Measurements from ENCODE around the gene SCART1.

Gene SCART1

DNA sequence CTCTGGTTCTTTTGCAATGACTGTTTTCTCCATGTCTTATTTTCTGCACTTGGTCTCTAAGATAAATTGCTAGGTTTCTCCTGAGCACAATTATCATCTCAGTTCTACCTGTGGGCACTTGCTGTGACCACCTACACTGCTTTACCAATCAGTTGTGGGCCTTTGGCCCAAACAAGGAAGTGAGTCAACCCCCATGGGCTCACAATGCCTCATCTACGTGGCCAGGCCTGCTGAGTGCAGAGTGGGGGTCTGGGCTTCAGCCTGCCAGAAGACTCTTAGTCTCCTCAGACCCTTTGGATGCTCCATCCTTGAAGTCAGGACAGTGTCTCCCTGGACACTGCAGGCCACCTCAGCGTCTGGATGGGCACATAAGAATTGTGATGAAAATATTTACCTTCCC is 20.3 kb downstream of the SCART1 start:
- DNase-seq (ENCODE audit: low read depth): no peak
- no peak overlapping the region for H3K4me3 ChIP-seq (ENCODE audit: low read length)
- TF ChIP-seq, protein P1, sequence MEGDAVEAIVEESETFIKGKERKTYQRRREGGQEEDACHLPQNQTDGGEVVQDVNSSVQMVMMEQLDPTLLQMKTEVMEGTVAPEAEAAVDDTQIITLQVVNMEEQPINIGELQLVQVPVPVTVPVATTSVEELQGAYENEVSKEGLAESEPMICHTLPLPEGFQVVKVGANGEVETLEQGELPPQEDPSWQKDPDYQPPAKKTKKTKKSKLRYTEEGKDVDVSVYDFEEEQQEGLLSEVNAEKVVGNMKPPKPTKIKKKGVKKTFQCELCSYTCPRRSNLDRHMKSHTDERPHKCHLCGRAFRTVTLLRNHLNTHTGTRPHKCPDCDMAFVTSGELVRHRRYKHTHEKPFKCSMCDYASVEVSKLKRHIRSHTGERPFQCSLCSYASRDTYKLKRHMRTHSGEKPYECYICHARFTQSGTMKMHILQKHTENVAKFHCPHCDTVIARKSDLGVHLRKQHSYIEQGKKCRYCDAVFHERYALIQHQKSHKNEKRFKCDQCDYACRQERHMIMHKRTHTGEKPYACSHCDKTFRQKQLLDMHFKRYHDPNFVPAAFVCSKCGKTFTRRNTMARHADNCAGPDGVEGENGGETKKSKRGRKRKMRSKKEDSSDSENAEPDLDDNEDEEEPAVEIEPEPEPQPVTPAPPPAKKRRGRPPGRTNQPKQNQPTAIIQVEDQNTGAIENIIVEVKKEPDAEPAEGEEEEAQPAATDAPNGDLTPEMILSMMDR (conservative IDR thresholded peaks at IDR 0.05; ENCODE audit: low read length): no peak

DNA sequence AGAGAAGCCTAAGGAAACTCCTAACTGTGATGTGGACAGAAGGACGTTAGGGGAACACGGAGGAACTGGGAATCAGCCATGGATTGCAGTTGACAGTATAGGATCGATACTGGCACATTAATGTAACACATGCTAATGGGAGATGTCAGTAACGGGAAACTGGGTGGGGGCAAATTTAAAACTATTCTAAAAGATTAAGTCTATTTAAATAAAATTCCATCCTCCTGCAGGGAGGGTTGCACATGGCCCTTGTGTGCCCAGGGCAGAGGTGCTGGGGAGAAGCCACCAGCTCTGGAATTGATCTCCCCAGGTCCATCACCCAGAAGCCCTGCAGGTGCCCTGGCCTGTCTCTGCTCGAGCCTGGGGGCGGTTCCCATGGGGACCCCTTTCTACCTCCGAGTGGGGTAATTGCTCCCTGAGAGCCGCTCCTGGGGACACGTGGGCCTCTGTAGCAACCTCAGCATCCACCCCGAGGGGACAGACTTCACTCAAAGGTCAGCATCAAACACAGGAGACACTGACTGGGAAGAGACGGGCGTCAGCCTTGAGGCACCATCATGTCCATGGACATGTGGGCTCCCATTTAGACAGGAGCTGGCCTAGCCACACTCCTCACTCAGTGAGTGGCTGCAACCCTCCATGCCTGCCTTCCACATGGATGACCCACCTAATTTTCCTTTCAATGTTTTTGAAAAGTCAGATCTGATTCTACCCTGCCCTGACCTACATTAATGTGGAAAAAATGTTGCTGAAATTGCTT is 21.1 kb downstream of the SCART1 start:
- H3K4me3 ChIP-seq (ENCODE audit: low read length): no peak overlapping the region
- TF ChIP-seq, protein P1 (conservative IDR thresholded peaks at IDR 0.05; ENCODE audit: low read length): no peak
- no peak for DNase-seq (ENCODE audit: low read depth)

DNA sequence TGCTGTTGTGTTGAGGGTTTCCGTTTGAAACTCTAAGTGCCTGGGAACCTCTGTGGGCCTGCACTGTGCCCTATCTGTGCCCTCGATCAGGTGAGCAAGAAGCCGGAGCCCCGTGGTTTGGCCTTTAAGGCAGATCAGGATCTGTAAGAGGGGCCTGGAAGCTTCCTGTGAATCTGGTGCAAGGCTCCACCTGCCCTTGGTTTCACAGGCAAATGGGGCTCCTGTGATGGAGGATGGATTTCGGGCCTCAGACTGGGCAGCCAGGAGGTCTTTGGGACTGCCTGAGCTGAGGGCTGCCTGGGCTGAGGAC is 21.6 kb downstream of the SCART1 start:
- TF ChIP-seq, protein P1 (conservative IDR thresholded peaks at IDR 0.05; ENCODE audit: low read length): no peak
- no peak for DNase-seq (ENCODE audit: low read depth)
- no peak overlapping the region for H3K4me3 ChIP-seq (ENCODE audit: low read length)

DNA sequence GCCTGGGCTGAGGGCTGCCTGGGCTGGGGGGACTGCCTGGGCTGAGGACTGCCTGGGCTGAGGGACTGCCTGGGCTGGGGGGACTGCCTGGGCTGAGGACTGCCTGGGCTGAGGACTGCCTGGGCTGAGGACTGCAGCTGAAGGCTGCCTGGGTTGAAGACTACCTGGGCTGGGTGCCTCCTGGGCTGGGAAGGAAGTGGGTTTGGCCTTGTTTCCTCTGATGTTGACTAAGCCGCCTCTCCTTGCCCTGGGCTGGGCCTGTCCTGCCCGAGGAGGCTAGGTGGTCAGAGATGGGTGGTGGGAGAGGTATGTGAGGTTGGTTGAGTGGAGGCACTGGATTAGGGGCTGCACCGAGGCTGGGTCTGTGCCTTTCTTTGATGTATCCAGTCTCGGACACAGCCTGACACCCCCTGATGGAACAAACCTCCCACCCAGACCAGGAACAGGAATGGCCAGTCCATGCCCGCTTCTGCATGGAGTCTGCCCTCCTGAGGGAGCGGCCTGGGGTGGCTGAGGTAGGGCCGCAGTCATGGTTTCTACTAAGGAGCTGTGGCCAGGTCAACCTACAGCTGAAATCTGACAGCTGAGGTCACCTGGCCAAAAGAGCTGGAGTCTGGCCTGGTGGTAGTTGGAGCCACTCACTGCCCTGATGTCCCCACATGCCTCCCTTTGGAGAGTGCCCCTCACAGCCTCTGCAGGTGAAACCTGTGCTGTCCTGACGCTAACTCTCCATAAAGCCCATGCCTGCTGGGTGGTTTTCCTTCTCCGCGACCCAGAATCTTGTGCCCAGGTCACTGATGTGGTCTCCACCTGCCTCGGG is 22.3 kb downstream of the SCART1 start:
- TF ChIP-seq, protein P1 (conservative IDR thresholded peaks at IDR 0.05; ENCODE audit: low read length): no peak
- H3K4me3 ChIP-seq (ENCODE audit: low read length): no peak overlapping the region
- DNase-seq (ENCODE audit: low read depth): no peak

DNA sequence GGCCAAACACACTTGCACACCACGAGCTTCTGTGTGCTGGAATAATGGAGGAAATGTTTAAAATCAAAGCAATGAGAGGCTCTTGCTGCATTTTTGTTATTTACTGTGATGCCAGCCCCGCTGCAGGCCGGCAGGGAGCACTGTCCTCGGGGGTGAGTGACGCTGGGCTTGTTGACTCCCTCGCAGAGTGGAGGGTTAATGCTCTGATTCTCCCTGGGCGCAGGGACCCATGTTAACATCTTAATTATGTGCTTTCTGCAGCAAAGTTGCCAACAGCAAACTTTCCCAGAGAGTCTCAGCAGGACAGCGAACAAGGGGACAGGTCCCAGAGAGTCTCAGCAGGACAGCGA is 22.9 kb downstream of the SCART1 start:
- TF ChIP-seq, protein P1 (conservative IDR thresholded peaks at IDR 0.05; ENCODE audit: low read length): no peak
- no peak overlapping the region for H3K4me3 ChIP-seq (ENCODE audit: low read length)
- no peak for DNase-seq (ENCODE audit: low read depth)

DNA sequence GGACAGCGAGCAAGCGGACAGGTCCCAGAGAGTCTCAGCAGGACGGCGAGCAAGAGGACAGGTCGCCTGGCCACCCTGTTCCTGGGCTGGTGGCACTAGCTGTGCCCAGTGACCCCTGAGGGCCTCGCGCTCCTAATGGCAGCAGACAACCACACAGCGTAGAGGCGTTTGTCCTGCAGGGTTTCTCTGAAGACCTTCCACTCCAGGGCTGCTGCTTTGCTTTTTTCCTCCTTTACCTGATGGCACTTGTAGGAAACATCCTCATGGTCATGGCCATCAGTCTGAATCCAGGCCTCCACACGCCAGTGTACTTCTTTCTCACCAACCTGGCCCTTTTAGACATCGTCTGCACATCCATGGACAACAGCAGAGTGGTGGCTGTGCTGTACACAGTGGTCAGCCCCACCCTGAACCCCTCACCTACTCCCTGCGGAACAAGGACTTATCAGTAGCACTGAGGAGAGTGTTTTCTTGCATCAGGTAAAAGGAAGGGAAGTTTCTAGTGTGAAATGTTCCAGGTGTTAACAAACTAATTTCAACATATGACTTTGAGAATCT is 27.4 kb downstream of the SCART1 start:
- TF ChIP-seq, protein P1 (conservative IDR thresholded peaks at IDR 0.05; ENCODE audit: low read length): no peak
- no peak overlapping the region for H3K4me3 ChIP-seq (ENCODE audit: low read length)
- DNase-seq (ENCODE audit: low read depth): no peak

DNA sequence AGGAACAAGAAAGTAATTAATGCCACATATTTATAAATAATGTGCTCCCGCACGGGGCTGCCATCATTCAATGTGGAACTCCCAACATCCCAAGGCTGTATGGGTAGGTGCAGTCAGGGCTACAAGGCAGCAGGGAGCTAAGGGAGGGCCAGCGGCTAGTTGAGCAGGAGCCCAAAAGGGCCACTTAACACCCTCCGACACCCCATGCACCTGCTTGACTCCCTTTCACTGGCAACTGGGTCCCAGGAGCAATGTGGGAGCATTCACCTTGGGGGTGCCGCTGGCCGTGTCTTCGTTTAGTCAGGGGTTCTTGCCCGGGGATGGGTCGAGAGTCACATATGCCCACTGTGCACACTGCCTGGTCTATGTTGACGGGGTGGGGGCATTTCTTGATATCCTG is 27.9 kb downstream of the SCART1 start:
- TF ChIP-seq, protein P1 (conservative IDR thresholded peaks at IDR 0.05; ENCODE audit: low read length): no peak
- H3K4me3 ChIP-seq (ENCODE audit: low read length): no peak overlapping the region
- no peak for DNase-seq (ENCODE audit: low read depth)

Measured in AG10803 (cell line).